Measurements from ENCODE around the gene RHBG. TPM values are rescaled to one million over a fixed set of nuclear protein-coding genes. Genes with fewer than 3 reads are reported as not detected.
"Not testable (repeated sequence)": the region's sequence is repeated elsewhere in the genome, so short reads cannot be mapped to it uniquely, and the experiment has no call there.

RHBG gene
- total RNA-seq, 4 donors from 2014 or later: 0.23 to 1.6 (median 1.1) TPM

GRCh38 chr1:156344409-156344808, 24.6 kb upstream of the RHBG start:
- Histone ChIP-seq H3K9me3 (no peaks in the 10 kb centered on the region), H3K4me3 (no peak overlapping the region), H3K27ac (no peak overlapping the region), H3K36me3 (no peaks in the 10 kb centered on the region), H3K27me3 (peaks cover 0 to 9% (median 0%) of the 10 kb centered on the region in 4 donors), H3K4me1 (no peaks in the 10 kb centered on the region)
- intact Hi-C loops (cut with DNase I): no loop called here
- 69 to 72% methylated on average over 3 of the region's 3 CpGs for WGBS, 2 donors
- TF ChIP-seq CTCF (IDR thresholded peaks at IDR 0.05): no peak
- TF ChIP-seq POLR2A (IDR thresholded peaks at IDR 0.05): no peak
- DNase-seq: no peak

DNA sequence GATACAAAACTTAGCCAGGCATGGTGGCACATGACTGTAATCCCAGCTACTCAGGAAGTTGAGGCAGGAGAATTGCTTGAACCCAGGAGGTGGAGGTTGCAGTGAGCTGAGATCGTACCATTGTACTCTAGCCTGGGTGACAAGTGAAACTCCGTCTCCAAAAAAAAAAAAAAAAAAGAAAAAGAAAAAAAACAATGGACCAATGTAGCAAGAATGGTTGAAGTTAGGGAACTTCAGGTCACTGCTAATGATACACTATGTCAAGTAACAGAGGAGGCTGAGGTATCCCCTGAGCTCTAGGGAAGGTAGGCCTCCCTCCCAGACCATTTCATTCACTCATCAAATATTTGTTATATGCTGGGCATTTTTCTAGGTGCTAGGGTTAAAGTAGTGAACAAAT, 23.0 kb upstream of the RHBG start:
- H3K4me1 ChIP-seq; H3K4me3 ChIP-seq; H3K27me3 ChIP-seq; H3K9me3 ChIP-seq; H3K27ac ChIP-seq; intact Hi-C loops (cut with DNase I); H3K36me3 ChIP-seq; DNase-seq: not testable (repeated sequence)
- WGBS, 2 donors: 94 to 96% methylated on average over 2 of the region's 2 CpGs

DNA sequence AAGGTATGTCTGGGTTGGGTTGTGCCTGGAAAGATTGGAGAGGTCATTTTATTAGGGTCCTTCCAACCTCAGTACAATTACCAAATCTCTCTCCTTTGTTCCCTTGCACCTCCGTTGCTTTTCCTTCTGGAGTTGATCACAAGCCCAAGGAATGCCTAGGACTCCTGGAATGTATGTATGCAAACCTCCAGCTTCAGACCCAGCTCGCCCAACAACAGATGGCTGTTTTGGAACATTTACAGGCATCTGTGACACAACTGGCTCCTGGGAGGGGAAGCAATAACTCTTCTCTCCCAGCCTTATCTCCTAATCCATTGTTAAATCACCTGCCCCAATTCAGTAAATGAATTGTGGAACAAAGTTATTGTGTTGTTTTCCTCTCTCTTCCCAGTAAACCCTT, 22.4 kb upstream of the RHBG start:
- intact Hi-C loops (cut with DNase I): no loop called here
- TF ChIP-seq POLR2A (IDR thresholded peaks at IDR 0.05) (no peak), CTCF (IDR thresholded peaks at IDR 0.05) (no peak)
- Histone ChIP-seq H3K9me3 (no peaks in the 10 kb centered on the region), H3K27me3 (peaks cover 0 to 9% (median 0%) of the 10 kb centered on the region in 4 donors), H3K4me3 (no peak overlapping the region), H3K36me3 (no peaks in the 10 kb centered on the region), H3K27ac (no peak overlapping the region), H3K4me1 (no peaks in the 10 kb centered on the region)
- WGBS, 2 donors: 61 to 64% methylated on average over 2 of the region's 2 CpGs
- no peak for DNase-seq

GRCh38 chr1:156347331-156347730, 21.7 kb upstream of the RHBG start:
- DNase-seq: no peak
- intact Hi-C loops (cut with DNase I): no loop called here
- Histone ChIP-seq H3K4me1 (no peaks in the 10 kb centered on the region), H3K27ac (no peak overlapping the region), H3K27me3 (peaks cover 0 to 9% (median 0%) of the 10 kb centered on the region in 4 donors), H3K4me3 (no peak overlapping the region), H3K9me3 (no peaks in the 10 kb centered on the region), H3K36me3 (no peaks in the 10 kb centered on the region)
- no peak for TF ChIP-seq CTCF (IDR thresholded peaks at IDR 0.05)
- TF ChIP-seq POLR2A (IDR thresholded peaks at IDR 0.05): no peak
- WGBS, 2 donors: 76 to 79% methylated on average over 4 of the region's 4 CpGs

- H3K4me3 ChIP-seq; H3K27ac ChIP-seq; H3K4me1 ChIP-seq; H3K9me3 ChIP-seq; intact Hi-C loops (cut with DNase I); DNase-seq; H3K36me3 ChIP-seq: not testable (repeated sequence)
- WGBS, 2 donors: 88 to 91% methylated on average over 10 to 13 of the region's 13 CpGs
- H3K27me3 ChIP-seq: peaks cover 0 to 27% (median 8%) of the 10 kb centered on the region in 4 donors
These were observed 16.5 kb upstream of the RHBG start for GRCh38 chr1:156352481-156352880.

DNA sequence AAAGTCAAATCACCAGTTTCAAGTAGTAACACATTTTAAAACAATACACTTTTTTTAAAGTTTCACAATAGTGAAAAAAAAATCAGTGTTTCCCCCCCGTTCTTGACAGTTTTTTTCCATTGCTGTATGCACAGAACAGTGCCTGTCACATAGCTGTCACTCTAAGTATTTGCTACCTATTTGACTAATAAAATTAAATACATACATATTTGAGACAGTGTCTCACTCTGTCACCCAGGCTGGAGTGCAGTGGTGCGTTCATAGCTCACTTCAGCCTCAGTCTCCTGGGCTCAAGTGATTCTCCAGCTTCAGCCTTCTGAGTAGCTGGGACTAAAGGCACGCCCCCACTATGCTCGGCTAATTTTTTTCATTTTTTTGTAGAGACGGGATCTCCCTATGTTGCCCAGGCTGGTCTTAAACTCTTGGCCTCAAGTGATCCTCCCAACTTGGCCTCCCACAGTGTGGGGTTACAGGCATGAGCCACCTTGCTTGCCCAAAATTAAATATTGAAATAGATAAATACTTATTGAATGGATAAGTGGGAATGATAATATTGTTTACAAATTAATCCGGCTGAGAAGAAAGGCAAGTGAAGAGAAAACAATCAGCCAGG, 12.6 kb upstream of the RHBG start:
- WGBS, 2 donors: 27 to 29% methylated on average over 6 of the region's 6 CpGs
- H3K4me3 ChIP-seq: no peak overlapping the region
- peaks cover 0 to 8% (median 4%) of the 10 kb centered on the region in 3 donors for H3K4me1 ChIP-seq
- no peak for DNase-seq
- TF ChIP-seq CTCF (IDR thresholded peaks at IDR 0.05) (no peak), POLR2A (IDR thresholded peaks at IDR 0.05) (no peak)
- intact Hi-C loops (cut with DNase I): no loop called here
- no peaks in the 10 kb centered on the region for H3K9me3 ChIP-seq
- no peaks in the 10 kb centered on the region for H3K36me3 ChIP-seq
- no peak overlapping the region for H3K27ac ChIP-seq
- peaks cover 0 to 46% (median 8%) of the 10 kb centered on the region in 4 donors for H3K27me3 ChIP-seq
